HepG2 (cell line): ENCODE data around the gene GRB7. TPM values are rescaled to one million over a fixed set of nuclear protein-coding genes. Genes with fewer than 3 reads are reported as not detected.

Experiments
- AKAP8 ChIP-seq: sonication (generic); formaldehyde crosslinking; IDR thresholded peaks from 2 replicates; pipeline ENCODE4 v1.5.1; 2020; ENCODE audit warnings: mild to moderate bottlenecking, missing genetic modification reagents
- ARID5B ChIP-seq: IDR thresholded peaks from 2 replicates; pipeline ENCODE4 v1.4.0; 2020; ENCODE audit warnings: mild to moderate bottlenecking, missing genetic modification reagents
- ATRX ChIP-seq: sonication (generic); formaldehyde crosslinking; IDR thresholded peaks from 2 replicates; pipeline ENCODE4 v1.4.0; 2020; ENCODE audit warnings: missing genetic modification reagents, borderline replicate concordance
- BHLHE40 ChIP-seq: IDR thresholded peaks from 2 replicates; pipeline ENCODE4 v1.6.1; 2011; ENCODE audit warnings: low read length, improper control_type of control experiment
- CENPX ChIP-seq: sonication (generic); formaldehyde crosslinking; IDR thresholded peaks from 2 replicates; pipeline ENCODE4 v1.9.0; 2021; ENCODE audit warnings: mild to moderate bottlenecking, missing genetic modification reagents, moderate library complexity
- DNMT1 ChIP-seq: sonication (generic); formaldehyde crosslinking; IDR thresholded peaks from 2 replicates; pipeline ENCODE4 v1.5.1; 2020; ENCODE audit warnings: mild to moderate bottlenecking, missing genetic modification reagents
- KDM5B ChIP-seq: sonication (generic); formaldehyde crosslinking; IDR thresholded peaks from 2 replicates; pipeline ENCODE4 v1.4.0; 2020; ENCODE audit warnings: missing genetic modification reagents, mild to moderate bottlenecking, borderline replicate concordance
- NFRKB ChIP-seq: fragments of 450-650 bp; IDR thresholded peaks from 2 replicates; pipeline ENCODE4 v1.6.1; 2017
- NONO ChIP-seq, 2 experiments: fragments of 450-650 bp in 1 of 2; sonication (generic) in 1 of 2; formaldehyde crosslinking in 1 of 2; IDR thresholded peaks in 1 of 2; conservative IDR thresholded peaks in 1 of 2; 2 replicates each; pipeline versions ENCODE4 v1.6.1 to v1.8.0; 2017 to 2022; ENCODE audit warnings: mild to moderate bottlenecking in 1 of 2, missing genetic modification reagents in 1 of 2, moderate library complexity in 1 of 2
- PBX2 ChIP-seq: IDR thresholded peaks from 2 replicates; pipeline ENCODE4 v1.6.1; 2016; ENCODE audit warnings: control low read depth
- POLR2A ChIP-seq, 2 experiments: IDR thresholded peaks; 2 replicates each; pipeline ENCODE4 v1.6.1; 2011; ENCODE audit warnings: low read depth in 2 of 2, low read length in 2 of 2, mild to moderate bottlenecking in 1 of 2, moderate library complexity in 1 of 2; ENCODE audit not compliant: insufficient read depth in 1 of 2
- RXRA ChIP-seq: sonication (generic); formaldehyde crosslinking; IDR thresholded peaks from 2 replicates; pipeline ENCODE4 v1.5.1; 2020; ENCODE audit warnings: missing genetic modification reagents
- SNAI1 ChIP-seq: sonication (generic); formaldehyde crosslinking; IDR thresholded peaks from 2 replicates; pipeline ENCODE4 v1.5.0; 2020; ENCODE audit warnings: mild to moderate bottlenecking, missing genetic modification reagents, borderline replicate concordance
- SOX13 ChIP-seq, 3 experiments: fragments of 450-650 bp in 1 of 3; sonication (generic) in 1 of 3; formaldehyde crosslinking in 1 of 3; IDR thresholded peaks in 2 of 3; conservative IDR thresholded peaks in 1 of 3; 2 replicates each; pipeline versions ENCODE4 v1.5.0 to v1.6.1; 2016 to 2020; ENCODE audit warnings: antibody characterized with exemption in 1 of 3, mild to moderate bottlenecking in 1 of 3, missing compliant biosample characterization in 1 of 3, missing genetic modification reagents in 1 of 3, moderate library complexity in 1 of 3
- ZNF205 ChIP-seq: IDR thresholded peaks from 2 replicates; pipeline ENCODE4 v1.6.1; 2018; ENCODE audit warnings: missing biosample characterization, missing genetic modification reagents
- ZNF235 ChIP-seq: sonication (generic); formaldehyde crosslinking; IDR thresholded peaks from 2 replicates; pipeline ENCODE4 v1.8.1; 2023; ENCODE audit warnings: mild to moderate bottlenecking, missing genetic modification reagents, borderline replicate concordance
- ZNF431 ChIP-seq: sonication (generic); formaldehyde crosslinking; IDR thresholded peaks from 2 replicates; pipeline ENCODE4 v1.9.0; 2022; ENCODE audit warnings: missing genetic modification reagents, low read depth, mild to moderate bottlenecking, borderline replicate concordance
- ZNF614 ChIP-seq: IDR thresholded peaks from 2 replicates; pipeline ENCODE4 v1.6.1; 2018; ENCODE audit warnings: missing biosample characterization, missing genetic modification reagents, inconsistent platforms, borderline replicate concordance
- ZNF773 ChIP-seq: sonication (generic); formaldehyde crosslinking; IDR thresholded peaks from 2 replicates; pipeline ENCODE4 v1.4.0; 2020; ENCODE audit warnings: missing genetic modification reagents, borderline replicate concordance
- ZNF883 ChIP-seq: sonication (generic); formaldehyde crosslinking; IDR thresholded peaks from 2 replicates; pipeline ENCODE4 v1.5.1; 2020; ENCODE audit warnings: mild to moderate bottlenecking, missing genetic modification reagents; ENCODE audit errors: not compliant biosample characterization
- polyA plus RNA-seq, 8 experiments: library from polyadenylated mRNA; depleted of rRNA in 3 of 8; stranded (reverse) in 7 of 8; unstranded in 1 of 8; fragments of >200 nt; fragmentation: Illumina TruSeq in 4 of 8; extraction: Trizol in 4 of 8; gene quantifications; 2 replicates each; pipeline versions ENCODE4 v1.2.1 to v1.2.3, GENCODE V29; 2011 to 2016; ENCODE audit warnings: low read depth in 4 of 8, missing spikeins in 1 of 8, mixed read lengths in 1 of 8; ENCODE audit not compliant: insufficient read depth in 1 of 8
- total RNA-seq, 5 experiments: library from RNA; depleted of rRNA; stranded (reverse); fragments of >200 nt; fragmentation: Illumina TruSeq; extraction: Trizol; gene quantifications; 2 replicates each; pipeline ENCODE4 v1.2.3, GENCODE V29; 2016; ENCODE audit warnings: low read depth in 1 of 5
- TF ChIP-seq, protein P1 (sequence below): sonication (generic); formaldehyde crosslinking; IDR thresholded peaks from 2 replicates; pipeline ENCODE4 v1.5.0; 2020; ENCODE audit warnings: missing genetic modification reagents

GRB7 gene
- total and polyA plus RNA-seq, 2 of the 13 experiments (the other 11 are each of a cell fraction or from before 2014, with no cell fraction given): 60.2 to 77.7 TPM

DNA sequence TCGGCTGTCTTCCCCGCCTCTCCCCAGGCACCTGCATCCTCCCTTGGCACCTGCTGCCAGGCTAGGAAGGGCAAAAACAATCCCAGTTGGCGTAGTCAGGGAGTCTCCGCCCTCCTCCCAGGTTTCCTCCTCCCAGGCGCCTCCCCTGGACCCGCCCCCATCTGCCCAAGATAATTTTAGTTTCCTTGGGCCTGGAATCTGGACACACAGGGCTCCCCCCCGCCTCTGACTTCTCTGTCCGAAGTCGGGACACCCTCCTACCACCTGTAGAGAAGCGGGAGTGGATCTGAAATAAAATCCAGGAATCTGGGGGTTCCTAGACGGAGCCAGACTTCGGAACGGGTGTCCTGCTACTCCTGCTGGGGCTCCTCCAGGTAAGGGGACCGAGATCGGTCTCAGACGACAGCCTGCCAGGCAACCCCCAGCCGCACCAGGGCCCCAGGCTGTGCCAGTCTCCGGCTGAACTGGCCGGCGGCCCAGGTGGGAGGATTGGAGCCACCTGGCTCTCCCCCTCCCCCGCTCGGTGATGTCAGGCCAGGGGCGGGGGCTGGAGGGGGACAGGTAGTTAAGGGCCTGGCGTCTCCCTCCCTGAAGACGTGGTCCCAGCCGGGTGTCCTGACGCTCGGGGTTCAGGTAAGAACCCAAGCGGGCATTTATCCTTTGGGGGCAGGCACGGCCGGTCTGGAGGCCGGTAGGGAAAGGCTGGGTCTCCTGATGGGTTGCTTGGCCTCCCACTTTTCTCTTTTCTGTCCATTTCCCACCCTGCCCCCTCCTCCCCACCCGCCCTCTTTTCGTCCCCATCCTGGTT lies at the start of gene GRB7 (continued):
- TF ChIP-seq ARID5B: no peak; the same call in 1 of the 2 replicates
- no peak for TF ChIP-seq CENPX (CRISPR knock-in tag)
- no peak; the same call in 1 of the 2 replicates for TF ChIP-seq ZNF235
- TF ChIP-seq, protein P1, sequence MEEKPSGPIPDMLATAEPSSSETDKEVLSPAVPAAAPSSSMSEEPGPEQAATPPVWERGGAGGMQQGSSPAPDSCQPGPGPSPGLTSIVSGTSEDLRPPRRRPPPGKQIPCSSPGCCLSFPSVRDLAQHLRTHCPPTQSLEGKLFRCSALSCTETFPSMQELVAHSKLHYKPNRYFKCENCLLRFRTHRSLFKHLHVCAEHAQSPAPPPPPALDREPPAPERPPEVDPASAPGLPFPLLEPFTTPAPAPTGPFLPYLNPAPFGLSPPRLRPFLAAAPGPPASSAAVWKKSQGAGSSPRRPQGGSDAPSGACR (CRISPR knock-in tag): peak; percentile 95
- TF ChIP-seq ZNF205 (CRISPR knock-in tag): no peak; the same call in 1 of the 2 replicates
- TF ChIP-seq PBX2 (CRISPR knock-in tag): no peak
- peak; percentile 81 for TF ChIP-seq ZNF883 (CRISPR knock-in tag)
- peak; percentile 51 to 78 for TF ChIP-seq POLR2A (IDR thresholded peaks at IDR 0.05; ENCODE audit: insufficient read depth in 1 of 2, low read depth in 2 of 2, low read length in 2 of 2)
- no peak for TF ChIP-seq DNMT1 (CRISPR knock-in tag)
- TF ChIP-seq AKAP8 (CRISPR knock-in tag): no peak
- no peak for TF ChIP-seq BHLHE40
- TF ChIP-seq RXRA (CRISPR knock-in tag): no peak
- no peak for TF ChIP-seq NONO (IDR thresholded peaks at IDR 0.05)
- peak; percentile 59; the same call in 1 of the 2 replicates for TF ChIP-seq NONO (CRISPR knock-in tag; conservative IDR thresholded peaks at IDR 0.05)
- peak; percentile 72; the same call in 1 of the 2 replicates for TF ChIP-seq ZNF614
- TF ChIP-seq SOX13 (IDR thresholded peaks at IDR 0.05): peak; percentile 56; the same call in 1 of the 2 replicates
- 0 out of 4 replicates have a peak, but pooled peaks of 1 of the 2 experiments have one; percentile 61 for TF ChIP-seq SOX13 (CRISPR knock-in tag; conservative IDR thresholded peaks at IDR 0.05 in 1 of 2, IDR thresholded peaks at IDR 0.05 in 1 of 2)
- no peak for TF ChIP-seq KDM5B (CRISPR knock-in tag)
- TF ChIP-seq ZNF431 (CRISPR knock-in tag): 0 out of 2 replicates have a peak, but pooled peaks have one; percentile 57
- no peak for TF ChIP-seq SNAI1 (CRISPR knock-in tag)
- no peak for TF ChIP-seq NFRKB
- peak; percentile 81; the same call in 1 of the 2 replicates for TF ChIP-seq ZNF773 (CRISPR knock-in tag)
- no peak for TF ChIP-seq ATRX (CRISPR knock-in tag)
